H1 (cell line): Measurements from ENCODE around the gene ZNF487. TPM values are rescaled to one million over a fixed set of nuclear protein-coding genes. Genes with fewer than 3 reads are reported as not detected.

Source experiments
- CTCF ChIA-PET: fragments of 300-600 bp; sonication (Branson Sonifier 250); formaldehyde crosslinking; loops from one replicate; lab custom pipeline; 2021; ENCODE audit not compliant: partially characterized antibody; lab: Charles Lee
- POLR2A ChIA-PET: fragments of 300-600 bp; sonication (Branson Sonifier 250); formaldehyde crosslinking; loops from one replicate; lab custom pipeline; 2021; ENCODE audit warnings: inconsistent platforms; ENCODE audit not compliant: partially characterized antibody; lab: Charles Lee
- DNase-seq, 2 experiments: peaks; one replicate each; pipeline versions ENCODE4 v3.0.0 to v3.0.0-alpha.2; 2010 to 2022; ENCODE audit warnings: low spot score in 2 of 2, low read depth in 1 of 2, mixed read lengths in 1 of 2
- FAIRE-seq: peaks from 2 replicates; lab custom pipeline; 2011; peaks lifted over from hg19 to GRCh38; lab: Jason Lieb, UNC
- H2AFZ ChIP-seq: 2 replicates; pipeline ENCODE4 v1.8.1; 2012; ENCODE audit warnings: low read length, inconsistent platforms
- H2AK5ac ChIP-seq: 2 replicates; pipeline ENCODE4 v1.6.1; 2013; ENCODE audit warnings: low read depth, low read length
- H2BK120ac ChIP-seq: replicated peaks from 2 replicates; pipeline ENCODE3; 2013; ENCODE audit warnings: low read depth, low read length, inconsistent platforms
- H2BK12ac ChIP-seq: 2 replicates; pipeline ENCODE4 v1.6.1; 2013; ENCODE audit warnings: low read depth, low read length
- H2BK15ac ChIP-seq: 2 replicates; pipeline ENCODE4 v1.6.1; 2013; ENCODE audit warnings: low read length
- H2BK20ac ChIP-seq: 2 replicates; pipeline ENCODE4 v1.6.1; 2013; ENCODE audit warnings: low read length
- H2BK5ac ChIP-seq: 2 replicates; pipeline ENCODE4 v1.6.1; 2013; ENCODE audit warnings: low read depth, low read length
- H3K14ac ChIP-seq: 2 replicates; pipeline ENCODE4 v1.6.1; 2013; ENCODE audit warnings: inconsistent platforms; ENCODE audit not compliant: insufficient read length
- H3K18ac ChIP-seq: 2 replicates; pipeline ENCODE4 v1.6.1; 2013; ENCODE audit warnings: low read length; ENCODE audit errors: extremely low read depth
- H3K23ac ChIP-seq: 2 replicates; pipeline ENCODE4 v1.6.1; 2013; ENCODE audit warnings: inconsistent platforms; ENCODE audit not compliant: insufficient read length
- H3K23me2 ChIP-seq: 2 replicates; pipeline ENCODE4 v1.6.1; 2013; ENCODE audit warnings: low read depth, low read length
- H3K27ac ChIP-seq: 2 replicates; pipeline ENCODE4 v1.6.1; 2011; ENCODE audit warnings: low read depth, low read length, inconsistent platforms
- H3K27me3 ChIP-seq, 4 experiments: replicated peaks in 1 of 4; 1 replicate in 1 of 4; 2 replicates in 3 of 4; pipeline versions ENCODE4 v1.6.1 to v1.8.1; 2011 to 2013; ENCODE audit warnings: low read length in 3 of 4, mild to moderate bottlenecking in 3 of 4, inconsistent platforms in 2 of 4, mixed read lengths in 2 of 4, moderate library complexity in 1 of 4; ENCODE audit not compliant: control insufficient read depth in 3 of 4, insufficient read depth in 3 of 4; ENCODE audit errors: extremely low read depth in 1 of 4
- H3K36me3 ChIP-seq, 4 experiments: 2 replicates each; pipeline versions ENCODE4 v1.6.1 to v1.8.1; 2011 to 2013; ENCODE audit warnings: mild to moderate bottlenecking in 4 of 4, low read length in 3 of 4, moderate library complexity in 2 of 4, control low read depth in 1 of 4, inconsistent platforms in 1 of 4; ENCODE audit not compliant: insufficient read depth in 4 of 4, control insufficient read depth in 2 of 4
- H3K4ac ChIP-seq: replicated peaks from 2 replicates; pipeline ENCODE3; 2013; ENCODE audit warnings: low read length, low read depth, mixed read lengths, inconsistent platforms; ENCODE audit not compliant: insufficient read length
- H3K4me1 ChIP-seq, 4 experiments: replicated peaks in 1 of 4; 1 replicate in 1 of 4; 2 replicates in 3 of 4; pipeline versions ENCODE4 v1.6.1 to v1.8.1; 2011 to 2013; ENCODE audit warnings: low read length in 3 of 4, inconsistent platforms in 2 of 4, mixed read lengths in 1 of 4; ENCODE audit not compliant: insufficient read depth in 4 of 4, control insufficient read depth in 3 of 4
- H3K4me2 ChIP-seq, 2 experiments: 2 replicates each; pipeline versions ENCODE4 v1.6.1 to v1.8.1; 2011 to 2013; ENCODE audit warnings: low read depth in 2 of 2, low read length in 2 of 2, control low read depth in 1 of 2, inconsistent platforms in 1 of 2, mild to moderate bottlenecking in 1 of 2; ENCODE audit not compliant: insufficient read depth in 1 of 2
- H3K4me3 ChIP-seq, 4 experiments: fragments of 200-600, 300-600 bp in 1 of 4; sonication (generic), shearing (Covaris generic), sonication (Bioruptor Twin) in 1 of 4; 2 replicates each; pipeline versions ENCODE4 v1.5.1 to v1.8.1; 2011 to 2016; ENCODE audit warnings: low read length in 4 of 4, low read depth in 3 of 4, control low read depth in 2 of 4, inconsistent platforms in 2 of 4, mild to moderate bottlenecking in 2 of 4, mixed read lengths in 1 of 4, moderate library complexity in 1 of 4; ENCODE audit not compliant: insufficient read depth in 2 of 4; ENCODE audit errors: extremely low read depth in 1 of 4
- H3K56ac ChIP-seq: replicated peaks from 2 replicates; pipeline ENCODE3; 2013; ENCODE audit warnings: low read depth, mild to moderate bottlenecking, mixed read lengths, low read length, inconsistent platforms; ENCODE audit not compliant: insufficient read length
- H3K79me1 ChIP-seq: 2 replicates; pipeline ENCODE4 v1.6.1; 2013; ENCODE audit warnings: low read depth, low read length, control low read depth
- H3K79me2 ChIP-seq, 2 experiments: 2 replicates each; pipeline versions ENCODE4 v1.6.1 to v1.8.1; 2012 to 2013; ENCODE audit warnings: low read length in 2 of 2, mild to moderate bottlenecking in 2 of 2, inconsistent platforms in 1 of 2; ENCODE audit not compliant: insufficient read depth in 2 of 2, control insufficient read depth in 1 of 2
- H3K9ac ChIP-seq, 4 experiments: replicated peaks in 1 of 4; 1 replicate in 1 of 4; 2 replicates in 3 of 4; pipeline versions ENCODE4 v1.6.1 to v1.8.1; 2011 to 2013; ENCODE audit warnings: low read depth in 3 of 4, low read length in 3 of 4, control low read depth in 2 of 4, mild to moderate bottlenecking in 2 of 4, moderate library complexity in 2 of 4, inconsistent platforms in 1 of 4; ENCODE audit errors: extremely low read depth in 1 of 4
- H3K9me3 ChIP-seq, 2 experiments: 2 replicates each; pipeline versions ENCODE4 v1.6.1 to v1.8.1; 2012 to 2013; ENCODE audit warnings: mild to moderate bottlenecking in 2 of 2, moderate library complexity in 2 of 2, control low read depth in 1 of 2, inconsistent platforms in 1 of 2, low read depth in 1 of 2, low read length in 1 of 2, mixed read lengths in 1 of 2; ENCODE audit not compliant: insufficient read depth in 2 of 2
- H4K20me1 ChIP-seq, 2 experiments: replicated peaks in 1 of 2; 2 replicates each; pipeline versions ENCODE3 to v1.8.1; 2011 to 2013; ENCODE audit warnings: inconsistent platforms in 2 of 2, low read length in 2 of 2, mild to moderate bottlenecking in 1 of 2; ENCODE audit not compliant: insufficient read depth in 2 of 2, control insufficient read depth in 1 of 2
- H4K5ac ChIP-seq: 2 replicates; pipeline ENCODE4 v1.6.1; 2013; ENCODE audit warnings: low read length, low read depth, mixed read lengths, inconsistent platforms; ENCODE audit not compliant: insufficient read length
- H4K8ac ChIP-seq: 2 replicates; pipeline ENCODE4 v1.8.0; 2013; ENCODE audit warnings: mild to moderate bottlenecking, moderate library complexity, low read length, inconsistent platforms; ENCODE audit not compliant: insufficient read depth; ENCODE audit errors: extremely low read depth
- H4K91ac ChIP-seq: replicated peaks from 2 replicates; pipeline ENCODE3; 2013; ENCODE audit warnings: low read length, mixed read lengths, inconsistent platforms; ENCODE audit not compliant: insufficient read length
- EGR1 ChIP-seq: IDR thresholded peaks from 2 replicates; pipeline ENCODE4 v1.6.1; 2011; ENCODE audit warnings: low read depth, low read length, borderline replicate concordance
- FOSL1 ChIP-seq: IDR thresholded peaks from 2 replicates; pipeline ENCODE4 v1.6.1; 2011; ENCODE audit warnings: mild to moderate bottlenecking, low read depth, low read length, moderate library complexity; ENCODE audit not compliant: insufficient read depth
- HDAC6 ChIP-seq: IDR thresholded peaks from one replicate; pipeline ENCODE4 v1.7.1; 2012; ENCODE audit warnings: low read depth, mild to moderate bottlenecking, inconsistent platforms, low read length, moderate library complexity
- KDM1A ChIP-seq: fragments of 200-600, 300-600 bp; sonication (generic); IDR thresholded peaks from 2 replicates; pipeline ENCODE4 v1.7.1; 2016; ENCODE audit warnings: mild to moderate bottlenecking, low read length, borderline replicate concordance
- MAFK ChIP-seq: IDR thresholded peaks from 2 replicates; pipeline ENCODE4 v1.6.1; 2012; ENCODE audit warnings: low read depth, mild to moderate bottlenecking, improper control_type of control experiment, low read length
- MAX ChIP-seq: IDR thresholded peaks from 2 replicates; pipeline ENCODE4 v1.6.1; 2012; ENCODE audit warnings: inconsistent platforms
- PHF8 ChIP-seq: fragments of 200-600 bp; sonication (generic); conservative IDR thresholded peaks from 2 replicates; pipeline ENCODE4 v1.7.1; 2012; ENCODE audit warnings: low read depth, mild to moderate bottlenecking, inconsistent platforms, low read length, moderate library complexity
- POLR2A ChIP-seq, 2 experiments: IDR thresholded peaks; 1 replicate in 1 of 2; 2 replicates in 1 of 2; pipeline ENCODE4 v1.6.1; 2011; ENCODE audit warnings: low read depth in 2 of 2, low read length in 2 of 2, mild to moderate bottlenecking in 2 of 2; ENCODE audit errors: control extremely low read depth in 1 of 2
- RFX5 ChIP-seq: IDR thresholded peaks from 2 replicates; pipeline ENCODE4 v1.6.1; 2011; ENCODE audit warnings: low read depth, low read length, improper control_type of control experiment, borderline replicate concordance
- SP2 ChIP-seq: IDR thresholded peaks from 2 replicates; pipeline ENCODE4 v1.6.1; 2012; ENCODE audit warnings: mild to moderate bottlenecking, low read length, inconsistent platforms
- TAF1 ChIP-seq: IDR thresholded peaks from 2 replicates; pipeline ENCODE4 v1.6.1; 2011; ENCODE audit warnings: mild to moderate bottlenecking, low read depth, low read length
- TBP ChIP-seq: IDR thresholded peaks from 2 replicates; pipeline ENCODE4 v1.6.1; 2011; ENCODE audit warnings: low read depth, low read length, improper control_type of control experiment
- WGBS, 2 experiments: shearing (Covaris generic) in 1 of 2; methylation state at CpG; one replicate each; pipeline versions ENCODE4 v1.1.6 to v1.1.7; 2013 to 2015; ENCODE audit warnings: low lambda C conversion rate in 2 of 2, mixed read lengths in 2 of 2, inconsistent platforms in 1 of 2, low coverage in 1 of 2, missing lambda C conversion rate in 1 of 2; ENCODE audit not compliant: insufficient replicate concordance in 2 of 2, insufficient coverage in 1 of 2, insufficient read length in 1 of 2; ENCODE audit errors: extremely low coverage in 1 of 2, missing lambda C conversion rate in 1 of 2; 5-methylcytosine and 5-hydroxymethylcytosine counted together
- polyA plus RNA-seq, 7 experiments: library from polyadenylated mRNA; depleted of rRNA in 3 of 7; stranded (reverse) in 5 of 7; unstranded in 2 of 7; fragments of >200 nt in 5 of 7; fragments of 200-250 nt in 2 of 7; gene quantifications; 1 replicate in 5 of 7; 2 replicates in 1 of 7; 4 replicates in 1 of 7; pipeline versions ENCODE4 v1.2.1 to v1.2.3, GENCODE V29; 2011 to 2013; ENCODE audit warnings: missing spikeins in 2 of 7, mixed read lengths in 2 of 7
- total RNA-seq: library from RNA; stranded (reverse); fragmentation: NEBNext Ultra II Directional; extraction: Animal tissue kit (Norgen Biotek cat#: 25700); gene quantifications from 2 replicates; pipeline ENCODE4 v1.2.1, GENCODE V29; 2021

Gene ZNF487
- total and polyA plus RNA-seq, 2 of the 8 experiments (the other 6 are each of a cell fraction or from before 2014, with no cell fraction given), result 1.9 to 2.5 TPM

DNA sequence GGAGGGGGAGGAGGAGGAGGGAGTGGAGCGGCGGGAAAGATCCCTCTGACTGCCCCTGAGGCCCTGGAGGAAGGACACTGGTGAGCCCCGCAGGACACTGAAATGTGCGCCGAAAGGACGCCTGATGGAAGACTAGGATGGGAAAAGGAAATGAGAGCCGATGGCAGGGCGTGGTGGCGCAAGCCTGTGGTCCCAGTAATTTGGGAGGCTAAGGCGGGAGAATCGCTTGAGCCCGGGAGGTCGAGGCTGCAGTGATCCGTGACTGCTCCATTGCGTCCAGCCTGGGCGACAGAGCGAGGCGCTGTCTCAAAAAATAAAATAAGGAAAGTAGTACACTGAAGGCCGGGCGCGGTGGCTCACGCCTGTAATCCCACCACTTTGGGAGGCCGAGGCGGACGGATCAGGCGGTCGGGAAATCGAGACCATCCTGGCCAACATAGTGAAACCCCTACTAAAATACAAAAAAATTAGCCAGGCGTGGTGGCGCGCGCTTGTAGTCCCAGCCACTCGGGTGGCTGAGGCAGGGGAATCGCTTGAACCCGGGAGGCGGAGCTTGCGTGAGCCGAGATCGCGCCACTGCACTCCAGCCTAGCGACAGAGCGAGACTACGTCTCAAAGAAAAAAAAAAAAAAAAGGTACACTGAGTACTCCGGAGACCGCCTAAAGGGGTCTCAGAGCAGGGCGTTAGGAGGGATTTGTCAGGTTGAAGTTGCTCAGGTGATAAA lies 27.4 kb upstream of the ZNF487 start:
- 16% methylated on average over 36 of the region's 46 CpGs; no CpG with 5 or more reads in 1 of the 2 experiments for WGBS, 2 experiments
- H3K27ac ChIP-seq, result peak overlapping the region; percentile 93; the same call in 1 of the 2 replicates
- H3K14ac ChIP-seq, result no peak overlapping the region
- H2AFZ ChIP-seq, result 0 out of 2 replicates have a peak overlapping the region, but pooled peaks have one; percentile 68
- H4K91ac ChIP-seq, result peak overlapping the region; percentile 95
- H3K9ac ChIP-seq, result peak overlapping the region in 3 of 4 experiments; percentile 79 to 91 (median 85); a peak in 6 of 7 replicates
- H4K20me1 ChIP-seq, result peaks cover 8 to 10% of the 10 kb centered on the region in 2 experiments
- H2BK5ac ChIP-seq, result peak overlapping the region; percentile 86
- H3K18ac ChIP-seq, result peak overlapping the region; percentile 97
- peak overlapping the region; percentile 94 for H3K4ac ChIP-seq
- CTCF ChIA-PET, result interaction anchor here (0.8 to 1.8 kb wide), 2 partner anchors 10 to 20 kb away, joined by 3 to 4 read pairs; no protein-coding TSS in a partner anchor
- H3K27me3 ChIP-seq, result no peaks in the 10 kb centered on the region
- H3K9me3 ChIP-seq, result no peaks in the 10 kb centered on the region
- H2BK20ac ChIP-seq, result no peak overlapping the region; the same call in 1 of the 2 replicates
- no peaks in the 10 kb centered on the region for H3K36me3 ChIP-seq
- peak overlapping the region; percentile 51 to 95 (median 60) for H3K4me3 ChIP-seq
- peak overlapping the region; percentile 42 for H3K56ac ChIP-seq
- 0 out of 2 replicates have a peak overlapping the region, but pooled peaks have one; percentile 6 for H2BK15ac ChIP-seq
- H3K79me1 ChIP-seq, result no peaks in the 10 kb centered on the region
- FAIRE-seq, result no peak
- peak overlapping the region; percentile 22; the same call in 1 of the 2 replicates for H2BK12ac ChIP-seq
- H4K8ac ChIP-seq, result peak overlapping the region; percentile 95
- H3K79me2 ChIP-seq, result peaks cover 33 to 39% of the 10 kb centered on the region in 2 experiments
- H3K4me1 ChIP-seq, result peaks cover 0 to 6% (median 0%) of the 10 kb centered on the region in 4 experiments; a peak in 4 of 7 replicates
- POLR2A ChIA-PET, result interaction anchor here (0.6 to 4.4 kb wide), 17 partner anchors 8 to 206 kb away, joined by 3 to 31 read pairs (median 4); no protein-coding TSS in a partner anchor
- peak overlapping the region; percentile 98 for H2BK120ac ChIP-seq
- no peak overlapping the region for H2AK5ac ChIP-seq
- H3K4me2 ChIP-seq, result peak overlapping the region; percentile 80 to 81
- H3K23ac ChIP-seq, result no peak overlapping the region
- no peak for DNase-seq
- peaks cover 9% of the 10 kb centered on the region; the same call in 1 of the 2 replicates for H3K23me2 ChIP-seq
- peak overlapping the region; percentile 98 for H4K5ac ChIP-seq
- TF ChIP-seq HDAC6, result no peak
- no peak for TF ChIP-seq MAX
- TF ChIP-seq TAF1, result peak; percentile 55; the same call in 1 of the 2 replicates
- TF ChIP-seq POLR2A (IDR thresholded peaks at IDR 0.05; ENCODE audit: control extremely low read depth in 1 of 2, low read depth in 2 of 2, low read length in 2 of 2), result no peak
- TF ChIP-seq TBP, result no peak; the same call in 1 of the 2 replicates
- no peak for TF ChIP-seq EGR1
- TF ChIP-seq KDM1A, result peak; percentile 81; the same call in 1 of the 2 replicates
- TF ChIP-seq RFX5, result no peak
- no peak for TF ChIP-seq FOSL1
- no peak for TF ChIP-seq SP2
- no peak for TF ChIP-seq MAFK
- no peak; the same call in 1 of the 2 replicates for TF ChIP-seq PHF8
